Activated CD8-positive, alpha-beta T cell treated with anti-CD3 and anti-CD28 coated beads for 36 hours (primary cell): Measurements from ENCODE around the gene KRT78. TPM values are rescaled to one million over a fixed set of nuclear protein-coding genes. Genes with fewer than 3 reads are reported as not detected.

Source experiments
- ATAC-seq: fragments of 200-7000 bp; cut with Tn5 transposase; one replicate; pipeline ENCODE4 v1.10.0; 2021; ENCODE audit warnings: mild to moderate bottlenecking, moderate library complexity
- CTCF ChIA-PET: fragments of 350-600 bp; sonication (Branson Sonifier 250); formaldehyde crosslinking; loops from one replicate; lab custom pipeline; 2021; ENCODE audit warnings: antibody characterized with exemption; lab: Charles Lee
- POLR2A ChIA-PET: fragments of 350-600 bp; sonication (Branson Sonifier 250); formaldehyde crosslinking; loops from one replicate; lab custom pipeline; 2021; ENCODE audit warnings: antibody characterized with exemption; lab: Charles Lee
- DNase-seq: peaks from one replicate; pipeline ENCODE4 v3.0.0-alpha.2; 2020
- H3K27ac Mint-ChIP-seq: one replicate; pipeline ENCODE4 v1.8.0; 2021; ENCODE audit warnings: mild to moderate bottlenecking, mixed read lengths
- H3K27me3 Mint-ChIP-seq: one replicate; pipeline ENCODE4 v1.8.0; 2021; ENCODE audit warnings: mixed read lengths
- H3K36me3 Mint-ChIP-seq: one replicate; pipeline ENCODE4 v1.8.0; 2021; ENCODE audit warnings: low read depth, mixed read lengths
- H3K4me1 Mint-ChIP-seq: one replicate; pipeline ENCODE4 v1.8.0; 2021; ENCODE audit warnings: low read depth, mixed read lengths
- H3K4me3 Mint-ChIP-seq: one replicate; pipeline ENCODE4 v1.8.0; 2021; ENCODE audit warnings: mild to moderate bottlenecking, moderate library complexity, mixed read lengths
- H3K9me3 Mint-ChIP-seq: one replicate; pipeline ENCODE4 v1.8.0; 2021; ENCODE audit warnings: mixed read lengths
- intact Hi-C: fragments of 100-400 bp; cut with micrococcal nuclease; formaldehyde crosslinking; loops from one replicate; pipeline ENCODE4 v1.10.0; 2022
- total RNA-seq, 2 experiments: library from RNA; stranded (reverse); gene quantifications; one replicate each; pipeline ENCODE4 v1.2.3, GENCODE V29; 2021
- TF ChIP-seq, protein P1 (sequence below): fragments of 200-600 bp; IDR thresholded peaks from one replicate; pipeline ENCODE4 v1.8.0; 2022; ENCODE audit warnings: antibody characterized with exemption, mild to moderate bottlenecking

Gene KRT78
- total RNA-seq, 2 experiments from 2014 or later, result not detected

DNA sequence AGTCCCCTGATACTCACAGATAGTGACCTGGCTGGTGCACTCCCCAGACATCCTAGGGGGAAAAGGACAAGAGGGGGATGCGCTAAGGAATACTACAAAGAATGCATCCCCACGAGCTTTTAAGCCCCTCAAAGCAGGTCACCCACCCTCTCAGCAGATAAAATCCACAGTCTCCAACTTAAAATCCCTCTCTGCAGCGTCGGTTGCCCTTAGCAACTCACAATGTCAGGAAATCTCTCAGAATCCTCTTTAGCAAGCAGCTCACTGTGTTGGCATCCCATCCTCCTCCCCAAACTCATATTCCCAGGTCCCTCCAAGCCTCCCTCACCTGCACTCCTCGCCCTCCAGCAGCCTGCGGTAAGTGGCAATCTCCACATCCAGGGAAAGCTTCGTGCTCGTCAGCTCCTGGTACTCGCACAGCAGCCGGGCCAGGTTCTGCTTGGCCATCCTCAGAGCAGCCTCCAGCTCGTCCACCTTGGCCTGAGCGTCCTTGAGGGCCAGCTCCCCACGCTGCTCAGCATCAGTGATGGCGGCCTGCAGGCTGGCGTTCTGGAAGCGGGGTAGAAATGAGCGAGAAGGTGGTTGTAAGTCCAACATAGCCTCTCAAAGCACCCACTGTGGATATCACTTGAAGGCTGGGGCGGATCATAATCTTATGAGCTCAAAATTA, 9.2 kb downstream of the KRT78 start:
- POLR2A ChIA-PET, result no interaction called here
- no peaks in the 10 kb centered on the region for H3K36me3 Mint-ChIP-seq
- ATAC-seq (no peak), DNase-seq (no peak)
- H3K9me3 Mint-ChIP-seq, result no peaks in the 10 kb centered on the region
- H3K4me3 Mint-ChIP-seq, result no peak overlapping the region
- TF ChIP-seq, protein P1, sequence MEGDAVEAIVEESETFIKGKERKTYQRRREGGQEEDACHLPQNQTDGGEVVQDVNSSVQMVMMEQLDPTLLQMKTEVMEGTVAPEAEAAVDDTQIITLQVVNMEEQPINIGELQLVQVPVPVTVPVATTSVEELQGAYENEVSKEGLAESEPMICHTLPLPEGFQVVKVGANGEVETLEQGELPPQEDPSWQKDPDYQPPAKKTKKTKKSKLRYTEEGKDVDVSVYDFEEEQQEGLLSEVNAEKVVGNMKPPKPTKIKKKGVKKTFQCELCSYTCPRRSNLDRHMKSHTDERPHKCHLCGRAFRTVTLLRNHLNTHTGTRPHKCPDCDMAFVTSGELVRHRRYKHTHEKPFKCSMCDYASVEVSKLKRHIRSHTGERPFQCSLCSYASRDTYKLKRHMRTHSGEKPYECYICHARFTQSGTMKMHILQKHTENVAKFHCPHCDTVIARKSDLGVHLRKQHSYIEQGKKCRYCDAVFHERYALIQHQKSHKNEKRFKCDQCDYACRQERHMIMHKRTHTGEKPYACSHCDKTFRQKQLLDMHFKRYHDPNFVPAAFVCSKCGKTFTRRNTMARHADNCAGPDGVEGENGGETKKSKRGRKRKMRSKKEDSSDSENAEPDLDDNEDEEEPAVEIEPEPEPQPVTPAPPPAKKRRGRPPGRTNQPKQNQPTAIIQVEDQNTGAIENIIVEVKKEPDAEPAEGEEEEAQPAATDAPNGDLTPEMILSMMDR, result no peak
- no peak overlapping the region for H3K27ac Mint-ChIP-seq
- intact Hi-C loops, result no loop called here
- peaks cover 42% of the 10 kb centered on the region for H3K4me1 Mint-ChIP-seq
- CTCF ChIA-PET, result interaction anchor here (1.1 to 1.7 kb wide), 3 partner anchors 14 to 31 kb away, joined by 3 to 5 read pairs (median 4); no protein-coding TSS in a partner anchor
- peaks cover 1% of the 10 kb centered on the region for H3K27me3 Mint-ChIP-seq

DNA sequence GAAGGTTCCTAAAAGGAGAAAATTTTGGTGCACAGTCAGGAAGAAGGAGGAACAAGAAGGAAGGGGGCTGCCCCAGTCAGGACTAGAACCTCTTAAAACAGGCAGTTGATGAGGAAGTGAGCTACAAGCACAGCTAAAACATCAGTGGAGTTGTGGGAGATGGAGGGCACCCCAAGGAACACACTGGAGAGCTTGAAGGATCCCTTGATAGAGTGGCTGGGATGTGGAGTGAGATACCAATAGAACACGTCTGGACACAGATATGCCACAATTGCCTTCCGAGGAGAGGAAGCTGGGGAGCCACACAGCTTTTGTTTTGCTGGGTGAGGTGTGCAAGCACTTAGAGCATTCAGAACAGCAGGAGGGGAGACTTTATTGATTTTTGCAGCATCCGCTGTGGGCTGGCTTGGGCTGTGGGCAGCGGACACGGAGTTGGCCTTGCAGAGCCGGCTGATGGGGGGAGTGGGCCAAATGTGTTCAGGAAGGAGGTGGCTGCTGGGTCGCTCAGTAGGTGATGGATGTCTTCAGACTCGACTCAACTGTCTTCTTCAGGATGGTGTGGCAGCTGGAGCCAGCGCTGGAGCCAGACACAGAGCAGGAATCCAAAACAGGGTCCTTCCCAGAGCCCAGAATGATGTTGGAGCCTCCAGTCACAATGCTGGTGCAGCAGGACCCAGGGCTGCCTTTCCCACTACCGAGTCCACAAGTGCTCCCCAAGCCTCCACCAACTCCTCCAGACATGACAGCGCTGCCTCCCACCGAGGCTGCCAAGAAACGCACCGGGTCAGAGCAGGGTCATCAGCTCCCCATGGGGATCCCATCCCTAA, 10.0 kb downstream of the KRT78 start:
- TF ChIP-seq, protein P1, result no peak
- no peak for DNase-seq
- intact Hi-C loops, result no loop called here
- Mint-ChIP-seq H3K9me3 (no peaks in the 10 kb centered on the region), H3K4me3 (no peak overlapping the region), H3K36me3 (no peaks in the 10 kb centered on the region), H3K27me3 (peaks cover 1% of the 10 kb centered on the region), H3K27ac (no peak overlapping the region), H3K4me1 (peaks cover 42% of the 10 kb centered on the region)
- CTCF ChIA-PET, result interaction anchor here (1.1 to 4.2 kb wide), 3 partner anchors 15 to 41 kb away, joined by 3 to 19 read pairs (median 11); no protein-coding TSS in a partner anchor
- ATAC-seq, result no peak
- POLR2A ChIA-PET, result no interaction called here

DNA sequence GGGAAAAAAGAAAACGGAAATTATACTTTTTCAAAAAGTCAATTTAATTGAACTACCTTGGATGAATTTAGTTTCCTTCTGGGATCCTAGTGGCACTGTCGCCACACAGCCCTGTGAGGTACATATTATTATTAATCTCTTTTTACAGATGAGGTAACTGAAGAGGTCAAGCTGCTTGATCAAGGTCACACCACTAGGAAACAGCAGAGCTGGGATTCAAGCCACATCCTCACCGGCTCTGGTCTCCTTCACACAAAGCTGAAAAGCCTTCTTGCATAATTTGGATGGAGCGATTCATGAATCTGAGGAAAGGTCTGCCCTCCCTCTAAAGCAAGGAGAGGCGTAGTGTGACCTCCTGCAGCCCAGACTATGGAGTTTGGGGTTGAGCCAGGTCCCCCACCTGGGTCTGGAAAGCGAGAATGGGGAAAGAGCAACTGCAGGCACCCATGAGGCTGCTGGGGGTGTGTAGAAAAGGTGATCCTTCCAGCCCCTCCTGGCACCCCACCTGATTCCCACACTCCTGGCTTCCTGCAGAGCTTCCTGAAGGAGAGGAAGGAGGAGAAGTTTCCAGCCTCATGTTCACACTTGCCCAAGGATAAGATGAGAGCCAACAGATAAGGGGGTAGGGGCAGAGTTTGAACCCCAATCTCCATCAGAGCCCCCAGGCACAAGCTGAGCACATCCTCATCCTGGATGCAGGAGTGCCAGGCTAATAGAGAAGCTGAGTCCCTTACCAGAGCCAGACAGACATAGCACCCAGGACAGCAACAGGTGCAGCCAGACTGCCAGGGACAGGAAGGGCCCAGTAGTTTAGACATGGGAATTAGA, 10.8 kb downstream of the KRT78 start:
- ChIA-PET POLR2A (no interaction called here), CTCF (interaction anchor here (2.9 to 4.2 kb wide), 2 partner anchors 33 to 42 kb away, joined by 11 to 19 read pairs; no protein-coding TSS in a partner anchor)
- Mint-ChIP-seq H3K4me1 (peaks cover 42% of the 10 kb centered on the region), H3K4me3 (no peak overlapping the region), H3K36me3 (no peaks in the 10 kb centered on the region), H3K27ac (no peak overlapping the region), H3K27me3 (peaks cover 1% of the 10 kb centered on the region), H3K9me3 (no peaks in the 10 kb centered on the region)
- DNase-seq (no peak), ATAC-seq (no peak)
- intact Hi-C loops, result no loop called here
- TF ChIP-seq, protein P1, result no peak

DNA sequence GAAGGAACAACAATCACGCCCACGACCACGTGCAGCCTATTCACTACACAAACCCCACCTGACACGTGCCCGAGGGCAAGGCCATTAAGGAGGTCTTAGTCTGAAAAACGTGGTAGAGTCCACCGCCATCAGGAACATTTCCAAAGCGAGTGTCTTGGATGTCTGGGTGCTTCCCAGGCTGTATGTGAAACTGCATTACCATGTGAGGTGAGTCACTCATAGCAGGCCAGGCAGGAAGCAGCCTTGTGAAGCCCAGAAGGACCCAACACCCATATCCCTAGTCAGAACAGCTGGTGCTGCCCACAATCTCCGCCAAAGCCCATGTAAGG, 11.4 kb downstream of the KRT78 start:
- intact Hi-C loops, result no loop called here
- TF ChIP-seq, protein P1, result no peak
- DNase-seq, result peak; percentile 39
- Mint-ChIP-seq H3K4me3 (no peak overlapping the region), H3K27ac (peak overlapping the region; percentile 90), H3K4me1 (peaks cover 42% of the 10 kb centered on the region), H3K27me3 (peaks cover 1% of the 10 kb centered on the region), H3K9me3 (no peaks in the 10 kb centered on the region), H3K36me3 (no peaks in the 10 kb centered on the region)
- ChIA-PET POLR2A (no interaction called here), CTCF (interaction anchor here (2.9 to 4.2 kb wide), 2 partner anchors 33 to 42 kb away, joined by 11 to 19 read pairs; no protein-coding TSS in a partner anchor)
- no peak for ATAC-seq
